Neural progenitor cell (in vitro differentiated cells): Measurements from ENCODE around the gene ARHGEF37.

Source experiments
- CTCF ChIP-seq: fragments of 200-600 bp; sonication (generic); IDR thresholded peaks from 2 replicates; pipeline ENCODE4 v1.5.1; 2017; ENCODE audit warnings: antibody characterized with exemption, mild to moderate bottlenecking
- EZH2 ChIP-seq: fragments of 200-600 bp; sonication (generic); IDR thresholded peaks from 2 replicates; pipeline ENCODE4 v1.6.1; 2017; ENCODE audit warnings: antibody characterized with exemption, mild to moderate bottlenecking, moderate library complexity

- TF ChIP-seq EZH2 (no peak), CTCF (no peak)
These were observed 43.8 kb upstream of the ARHGEF37 start for GRCh38 chr5:149537374-149537975.
